GM10248 (cell line): ENCODE results near the gene STX1A.

Source experiments
- CTCF ChIA-PET: fragments of 300-600 bp; sonication (Branson Sonifier 250); formaldehyde crosslinking; extraction: SDS; loops from one replicate; lab custom pipeline; 2021; ENCODE audit warnings: antibody characterized with exemption; lab: Yijun Ruan, JAX
- POLR2A ChIA-PET: fragments of 350-650 bp; sonication (Branson Sonifier 250); formaldehyde crosslinking; extraction: SDS; loops from one replicate; lab custom pipeline; 2020; ENCODE audit warnings: antibody characterized with exemption; lab: Yijun Ruan, JAX
- DNase-seq: peaks from one replicate; pipeline ENCODE4 v3.0.0; 2012; ENCODE audit errors: extremely low spot score
- TF ChIP-seq, protein P1 (sequence below): IDR thresholded peaks from 2 replicates; pipeline ENCODE4 v1.5.1; 2012; ENCODE audit warnings: mild to moderate bottlenecking, low read depth; ENCODE audit errors: extremely low read depth, missing control alignments, control extremely low read depth

The STX1A gene

DNA sequence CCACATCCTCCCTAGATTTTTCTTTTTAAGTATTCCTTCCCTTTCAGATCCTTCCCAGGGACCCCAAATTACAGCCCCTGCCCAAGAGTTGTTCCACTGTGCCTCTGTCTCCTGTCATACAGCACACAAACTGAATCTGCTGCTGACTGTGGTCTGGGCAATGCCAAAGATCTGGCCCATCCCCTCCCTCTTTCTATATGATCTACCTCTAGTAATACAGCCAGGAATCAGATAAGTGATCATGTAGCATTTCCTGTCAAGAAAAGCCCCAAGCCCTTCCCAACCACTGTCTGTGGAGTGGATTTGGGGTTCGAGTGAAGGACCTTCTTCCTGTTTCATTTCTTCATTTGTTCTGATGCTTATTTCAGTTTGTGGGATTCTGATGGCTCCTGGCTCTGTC lies 6.7 kb downstream of the STX1A start:
- no peak for DNase-seq
- ChIA-PET POLR2A (no interaction called here), CTCF (interaction anchor here (1.3 to 4.1 kb wide), 3 partner anchors 12 to 26 kb away, joined by 3 to 19 read pairs (median 13); no protein-coding TSS in a partner anchor)
- TF ChIP-seq, protein P1, sequence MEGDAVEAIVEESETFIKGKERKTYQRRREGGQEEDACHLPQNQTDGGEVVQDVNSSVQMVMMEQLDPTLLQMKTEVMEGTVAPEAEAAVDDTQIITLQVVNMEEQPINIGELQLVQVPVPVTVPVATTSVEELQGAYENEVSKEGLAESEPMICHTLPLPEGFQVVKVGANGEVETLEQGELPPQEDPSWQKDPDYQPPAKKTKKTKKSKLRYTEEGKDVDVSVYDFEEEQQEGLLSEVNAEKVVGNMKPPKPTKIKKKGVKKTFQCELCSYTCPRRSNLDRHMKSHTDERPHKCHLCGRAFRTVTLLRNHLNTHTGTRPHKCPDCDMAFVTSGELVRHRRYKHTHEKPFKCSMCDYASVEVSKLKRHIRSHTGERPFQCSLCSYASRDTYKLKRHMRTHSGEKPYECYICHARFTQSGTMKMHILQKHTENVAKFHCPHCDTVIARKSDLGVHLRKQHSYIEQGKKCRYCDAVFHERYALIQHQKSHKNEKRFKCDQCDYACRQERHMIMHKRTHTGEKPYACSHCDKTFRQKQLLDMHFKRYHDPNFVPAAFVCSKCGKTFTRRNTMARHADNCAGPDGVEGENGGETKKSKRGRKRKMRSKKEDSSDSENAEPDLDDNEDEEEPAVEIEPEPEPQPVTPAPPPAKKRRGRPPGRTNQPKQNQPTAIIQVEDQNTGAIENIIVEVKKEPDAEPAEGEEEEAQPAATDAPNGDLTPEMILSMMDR: no peak

DNA sequence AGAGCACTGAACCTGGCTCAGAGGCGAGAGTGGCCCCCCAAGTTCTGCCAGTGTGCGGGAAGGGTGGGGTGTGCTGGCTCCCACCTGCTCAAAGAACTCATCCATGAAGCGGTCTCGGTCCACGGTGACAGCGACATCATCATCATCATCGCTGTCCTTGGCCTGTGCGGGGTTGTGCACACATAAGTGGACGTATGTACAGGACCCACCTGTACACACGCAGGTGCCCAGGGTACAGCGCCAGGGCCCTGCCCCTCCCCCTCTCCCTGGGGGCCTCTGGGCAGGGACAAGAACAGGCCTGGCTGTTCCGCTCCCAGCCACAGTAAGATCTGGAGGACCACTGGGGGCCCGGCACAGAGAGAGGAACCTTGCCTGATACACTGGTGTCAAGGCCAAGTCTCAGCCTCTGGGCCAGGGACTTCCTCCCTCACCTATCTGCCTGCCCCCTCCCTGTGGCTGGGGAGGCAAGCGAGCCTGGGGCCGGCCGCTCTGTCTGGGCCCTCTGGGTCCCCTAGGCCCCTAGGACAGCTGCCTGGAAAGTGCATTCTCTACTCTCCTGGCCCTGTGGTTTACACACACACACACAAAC lies 10.4 kb downstream of the STX1A start:
- TF ChIP-seq, protein P1: no peak
- no peak for DNase-seq
- ChIA-PET POLR2A (no interaction called here), CTCF (interaction anchor here (3.1 to 4.1 kb wide), 2 partner anchors 8 to 17 kb away, joined by 9 to 19 read pairs; no protein-coding TSS in a partner anchor)

DNA sequence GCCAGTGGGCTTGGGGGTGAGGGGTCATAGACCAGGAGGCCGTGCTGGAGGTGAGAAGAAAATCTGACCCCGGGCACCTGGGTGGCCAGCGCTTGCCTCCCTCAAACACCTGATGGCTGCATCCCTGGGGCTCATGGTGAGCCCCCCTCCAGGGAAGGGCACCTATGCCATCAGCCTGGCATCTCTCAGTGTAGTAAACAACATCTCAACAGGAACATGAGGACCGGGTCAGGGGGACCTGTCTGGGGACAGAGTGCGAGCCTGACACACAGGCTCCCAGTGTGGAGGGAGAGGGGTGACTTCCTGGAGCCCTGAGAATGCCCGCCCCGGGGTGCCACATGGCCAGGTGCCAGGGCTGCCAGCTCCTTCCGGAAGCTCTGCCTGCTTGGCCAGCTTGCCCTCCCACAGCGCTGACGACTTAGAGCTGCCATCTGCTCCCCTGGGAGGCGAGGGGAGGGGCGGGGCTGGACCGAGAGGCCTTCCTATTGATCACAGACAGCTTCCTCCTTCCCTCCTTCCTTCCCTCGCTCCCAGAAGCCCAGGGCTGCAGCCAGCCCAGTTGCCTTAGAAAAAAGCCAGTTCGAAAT lies 12.3 kb downstream of the STX1A start:
- ChIA-PET POLR2A (no interaction called here), CTCF (interaction anchor here (1.1 to 3.1 kb wide), 2 partner anchors 10 to 19 kb away, joined by 3 to 9 read pairs; no protein-coding TSS in a partner anchor)
- no peak for DNase-seq
- TF ChIP-seq, protein P1: no peak

DNA sequence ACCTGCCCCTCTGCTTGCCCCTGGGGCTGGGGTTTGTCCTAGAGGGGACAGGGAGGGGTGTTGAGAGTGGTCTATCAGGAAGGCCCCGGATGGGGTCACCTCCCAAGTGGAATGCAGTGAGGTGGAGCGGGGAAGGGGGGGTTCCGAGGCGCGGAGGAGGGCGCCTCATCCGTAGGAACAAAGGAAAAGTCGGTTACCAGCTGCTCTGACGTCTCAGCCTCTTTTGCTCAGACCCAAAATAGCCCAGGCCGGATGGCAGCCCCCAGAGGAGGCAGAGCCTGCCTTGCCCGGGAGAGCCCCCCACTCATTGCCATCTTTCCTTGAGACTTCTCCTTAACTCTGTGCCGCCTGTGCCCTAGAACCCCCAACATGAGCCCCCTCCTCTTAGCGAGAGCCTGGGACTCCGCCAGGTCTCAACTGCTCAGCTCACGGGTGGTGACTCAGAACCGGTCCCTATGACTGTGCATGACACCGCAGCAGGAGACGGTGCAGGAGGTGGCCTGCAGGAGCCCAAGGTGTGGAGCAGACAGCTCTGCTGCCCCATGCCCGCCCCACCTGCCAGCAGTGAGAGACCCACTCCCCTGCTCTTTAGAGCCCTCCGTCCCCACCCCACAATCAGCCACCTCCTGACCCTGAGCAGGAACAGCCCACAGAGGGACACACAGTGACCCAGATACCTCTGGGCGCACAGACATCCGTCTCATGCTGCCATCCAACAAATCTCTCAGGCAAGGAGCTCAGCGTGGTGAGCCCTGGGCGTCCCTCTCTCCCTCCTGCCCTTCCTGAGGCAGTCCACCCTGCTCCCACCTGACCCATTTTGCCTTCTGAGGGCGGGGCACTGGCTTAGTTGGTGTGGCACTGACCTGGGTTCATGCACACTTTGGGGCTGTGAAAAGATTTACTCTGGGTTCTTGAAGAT lies 13.1 kb downstream of the STX1A start:
- ChIA-PET CTCF (interaction anchor here (1.1 to 3.1 kb wide), 3 partner anchors 10 to 99 kb away, joined by 5 to 11 read pairs (median 9); no protein-coding TSS in a partner anchor), POLR2A (interaction anchor here (0.5 to 0.8 kb wide), 2 partner anchors 9 to 18 kb away, joined by 3 read pairs; no protein-coding TSS in a partner anchor)
- TF ChIP-seq, protein P1: no peak
- no peak for DNase-seq

DNA sequence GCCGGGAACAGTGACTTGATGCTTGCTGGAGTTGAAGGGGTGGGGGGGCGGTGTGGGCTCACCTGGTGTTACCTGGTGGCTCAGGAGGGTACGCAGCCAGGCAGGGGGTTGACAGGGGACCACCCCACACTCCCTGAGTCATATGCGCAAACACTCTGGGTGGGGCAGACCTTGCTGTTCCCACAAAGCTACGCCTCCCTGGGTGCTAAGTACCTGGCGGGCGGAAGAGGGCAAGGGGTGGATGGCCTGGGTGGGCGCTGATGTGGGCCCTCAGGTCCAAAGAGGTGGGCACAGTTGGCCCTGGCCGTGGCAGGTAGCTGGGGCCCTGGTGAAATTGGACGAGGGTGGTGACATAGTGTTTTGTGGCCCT lies 13.9 kb downstream of the STX1A start:
- ChIA-PET CTCF (interaction anchor here (1.1 to 3.1 kb wide), 3 partner anchors 9 to 99 kb away, joined by 4 to 11 read pairs (median 5); no protein-coding TSS in a partner anchor), POLR2A (interaction anchor here (0.5 to 0.8 kb wide), 3 partner anchors 8 to 28 kb away, joined by 3 read pairs; no protein-coding TSS in a partner anchor)
- no peak for DNase-seq
- TF ChIP-seq, protein P1: no peak
